HL-60 (cell line): ENCODE measurements around the gene SEC24B.

ENCODE experiments used
- DNase-seq, 2 experiments: peaks; one replicate each; pipeline ENCODE4 v3.0.0-alpha.2; 2010 to 2020; ENCODE audit warnings: low read depth in 1 of 2, low spot score in 1 of 2
- H3K27ac ChIP-seq: fragments of 250-450 bp; sonication (Bioruptor Pico); replicated peaks from 2 replicates; pipeline ENCODE4 v1.5.1; 2020; ENCODE audit warnings: mild to moderate bottlenecking, moderate library complexity
- H3K27me3 ChIP-seq: fragments of 250-450 bp; sonication (Bioruptor Pico); 2 replicates; pipeline ENCODE4 v1.5.1; 2021; ENCODE audit warnings: mild to moderate bottlenecking, moderate library complexity; ENCODE audit not compliant: insufficient read depth, poor library complexity, severe bottlenecking
- H3K4me3 ChIP-seq: replicated peaks from 2 replicates; pipeline ENCODE4 v1.5.1; 2011; ENCODE audit warnings: mild to moderate bottlenecking, control low read depth, low read length; ENCODE audit not compliant: insufficient read depth
- CTCF ChIP-seq: IDR thresholded peaks from one replicate; pipeline ENCODE4 v1.5.1; 2011; ENCODE audit warnings: low read length, control low read depth, inconsistent platforms; ENCODE audit not compliant: insufficient read depth
- GABPA ChIP-seq: IDR thresholded peaks from 2 replicates; pipeline ENCODE4 v1.6.1; 2012; ENCODE audit warnings: low read depth
- POLR2AphosphoS5 ChIP-seq: IDR thresholded peaks from 2 replicates; pipeline ENCODE4 v1.6.1; 2012; ENCODE audit warnings: low read depth
- REST ChIP-seq: IDR thresholded peaks from 2 replicates; pipeline ENCODE4 v1.6.1; 2012; ENCODE audit warnings: low read depth; ENCODE audit not compliant: insufficient replicate concordance
- SPI1 ChIP-seq: IDR thresholded peaks from 2 replicates; pipeline ENCODE4 v1.6.1; 2012; ENCODE audit warnings: low read depth, mild to moderate bottlenecking, borderline replicate concordance

The SEC24B gene

GRCh38 chr4:109435635-109436034 is 2.0 kb downstream of the SEC24B start:
- no peaks in the 10 kb centered on the region for H3K27me3 ChIP-seq
- no peak for DNase-seq
- no peak overlapping the region for H3K4me3 ChIP-seq
- no peak overlapping the region for H3K27ac ChIP-seq
- TF ChIP-seq SPI1 (no peak), CTCF (no peak), POLR2AphosphoS5 (no peak), REST (no peak), GABPA (no peak)

- H3K4me3 ChIP-seq = no peak overlapping the region
- H3K27ac ChIP-seq = no peak overlapping the region
- H3K27me3 ChIP-seq = no peaks in the 10 kb centered on the region
- no peak for TF ChIP-seq REST
- TF ChIP-seq POLR2AphosphoS5 = no peak
- no peak for TF ChIP-seq CTCF
- TF ChIP-seq SPI1 = no peak
- no peak for TF ChIP-seq GABPA
- DNase-seq = no peak
Observed at GRCh38 chr4:109436504-109436903, 2.9 kb downstream of the SEC24B start.

GRCh38 chr4:109440948-109441347 is 7.3 kb downstream of the SEC24B start:
- no peak for DNase-seq
- H3K27ac ChIP-seq = no peak overlapping the region
- H3K4me3 ChIP-seq = no peak overlapping the region
- no peak for TF ChIP-seq REST
- no peak for TF ChIP-seq SPI1
- TF ChIP-seq CTCF = no peak
- no peak for TF ChIP-seq GABPA
- no peak for TF ChIP-seq POLR2AphosphoS5
- H3K27me3 ChIP-seq = no peaks in the 10 kb centered on the region
